ENCODE data around the gene FOXP1. TPM values are rescaled to one million over a fixed set of nuclear protein-coding genes. Genes with fewer than 3 reads are reported as not detected.

FOXP1 gene
- total and polyA plus RNA-seq, 9 donors, result 17.6 to 28.2 (median 20.5) TPM

GRCh38 chr3:71549951-71550350 is 33.6 kb downstream of the FOXP1 start:
- WGBS (ENCODE audit: insufficient coverage), result 40% methylated on average over 1 of the region's 7 CpGs
- Histone ChIP-seq H3K27ac (ENCODE audit: low read length) (no peak overlapping the region), H3K4me3 (ENCODE audit: low read length) (no peak overlapping the region), H3K9me3 (replicated peaks; ENCODE audit: control insufficient read depth, low read depth, low read length) (no peaks in the 10 kb centered on the region), H3K4me1 (ENCODE audit: control insufficient read depth, insufficient read depth, low read length) (no peaks in the 10 kb centered on the region), H3K27me3 (ENCODE audit: control insufficient read depth, insufficient read depth, low read length) (no peaks in the 10 kb centered on the region), H3K36me3 (ENCODE audit: control insufficient read depth, insufficient read depth, low read length) (no peaks in the 10 kb centered on the region)
- no peak for DNase-seq

- Histone ChIP-seq H3K4me3 (ENCODE audit: low read length) (no peak overlapping the region), H3K27me3 (ENCODE audit: control insufficient read depth, insufficient read depth, low read length) (no peaks in the 10 kb centered on the region), H3K4me1 (ENCODE audit: control insufficient read depth, insufficient read depth, low read length) (no peaks in the 10 kb centered on the region), H3K27ac (ENCODE audit: low read length) (no peak overlapping the region), H3K36me3 (ENCODE audit: control insufficient read depth, insufficient read depth, low read length) (no peaks in the 10 kb centered on the region), H3K9me3 (replicated peaks; ENCODE audit: control insufficient read depth, low read depth, low read length) (no peaks in the 10 kb centered on the region)
- whole genome bisulfite sequencing (ENCODE audit: insufficient coverage), result no CpG with 5 or more reads among the region's 4 CpGs
- no peak for DNase-seq
Observed at GRCh38 chr3:71548705-71549384, 34.7 kb downstream of the FOXP1 start.

- H3K9me3 ChIP-seq (replicated peaks; ENCODE audit: control insufficient read depth, low read depth, low read length), result no peaks in the 10 kb centered on the region
- peaks cover 9% of the 10 kb centered on the region for H3K4me1 ChIP-seq (ENCODE audit: control insufficient read depth, insufficient read depth, low read length)
- H3K36me3 ChIP-seq (ENCODE audit: control insufficient read depth, insufficient read depth, low read length), result no peaks in the 10 kb centered on the region
- 76% methylated on average over 3 of the region's 4 CpGs for WGBS (ENCODE audit: insufficient coverage)
- no peaks in the 10 kb centered on the region for H3K27me3 ChIP-seq (ENCODE audit: control insufficient read depth, insufficient read depth, low read length)
- DNase-seq, result peak; percentile 36
- H3K27ac ChIP-seq (ENCODE audit: low read length), result no peak overlapping the region
- no peak overlapping the region for H3K4me3 ChIP-seq (ENCODE audit: low read length)
Observed at GRCh38 chr3:71547249-71548198, 36.0 kb downstream of the FOXP1 start.

GRCh38 chr3:71546821-71547220 is 36.7 kb downstream of the FOXP1 start:
- Histone ChIP-seq H3K9me3 (replicated peaks; ENCODE audit: control insufficient read depth, low read depth, low read length) (no peaks in the 10 kb centered on the region), H3K27me3 (ENCODE audit: control insufficient read depth, insufficient read depth, low read length) (no peaks in the 10 kb centered on the region), H3K36me3 (ENCODE audit: control insufficient read depth, insufficient read depth, low read length) (no peaks in the 10 kb centered on the region), H3K4me1 (ENCODE audit: control insufficient read depth, insufficient read depth, low read length) (peaks cover 13% of the 10 kb centered on the region), H3K4me3 (ENCODE audit: low read length) (no peak overlapping the region), H3K27ac (ENCODE audit: low read length) (no peak overlapping the region)
- no peak for DNase-seq
- 67% methylated on average over 1 of the region's 2 CpGs for WGBS (ENCODE audit: insufficient coverage)

GRCh38 chr3:71545330-71545729 is 38.2 kb downstream of the FOXP1 start:
- Histone ChIP-seq H3K4me3 (ENCODE audit: low read length) (no peak overlapping the region), H3K9me3 (replicated peaks; ENCODE audit: control insufficient read depth, low read depth, low read length) (no peaks in the 10 kb centered on the region), H3K27ac (ENCODE audit: low read length) (no peak overlapping the region), H3K4me1 (ENCODE audit: control insufficient read depth, insufficient read depth, low read length) (peaks cover 13% of the 10 kb centered on the region), H3K36me3 (ENCODE audit: control insufficient read depth, insufficient read depth, low read length) (no peaks in the 10 kb centered on the region), H3K27me3 (ENCODE audit: control insufficient read depth, insufficient read depth, low read length) (no peaks in the 10 kb centered on the region)
- no peak for DNase-seq
- no CpG with 5 or more reads among the region's 2 CpGs for WGBS (ENCODE audit: insufficient coverage)

GRCh38 chr3:71543371-71544016 is 40.0 kb downstream of the FOXP1 start:
- no peaks in the 10 kb centered on the region for H3K36me3 ChIP-seq (ENCODE audit: control insufficient read depth, insufficient read depth, low read length)
- no peaks in the 10 kb centered on the region for H3K9me3 ChIP-seq (replicated peaks; ENCODE audit: control insufficient read depth, low read depth, low read length)
- no peaks in the 10 kb centered on the region for H3K27me3 ChIP-seq (ENCODE audit: control insufficient read depth, insufficient read depth, low read length)
- peaks cover 13% of the 10 kb centered on the region for H3K4me1 ChIP-seq (ENCODE audit: control insufficient read depth, insufficient read depth, low read length)
- peak overlapping the region; percentile 71 for H3K27ac ChIP-seq (ENCODE audit: low read length)
- no peak overlapping the region for H3K4me3 ChIP-seq (ENCODE audit: low read length)
- WGBS (ENCODE audit: insufficient coverage), result 41% methylated on average over 3 of the region's 3 CpGs
- DNase-seq, result no peak

GRCh38 chr3:71542521-71543370 is 40.8 kb downstream of the FOXP1 start:
- WGBS (ENCODE audit: insufficient coverage), result 13% methylated on average over 14 of the region's 23 CpGs

GRCh38 chr3:71541313-71541712 is 42.2 kb downstream of the FOXP1 start:
- no peaks in the 10 kb centered on the region for H3K27me3 ChIP-seq (ENCODE audit: control insufficient read depth, insufficient read depth, low read length)
- H3K4me3 ChIP-seq (ENCODE audit: low read length), result no peak overlapping the region
- no CpG with 5 or more reads among the region's 3 CpGs for WGBS (ENCODE audit: insufficient coverage)
- H3K9me3 ChIP-seq (replicated peaks; ENCODE audit: control insufficient read depth, low read depth, low read length), result no peaks in the 10 kb centered on the region
- no peak for DNase-seq
- H3K4me1 ChIP-seq (ENCODE audit: control insufficient read depth, insufficient read depth, low read length), result peaks cover 13% of the 10 kb centered on the region
- H3K36me3 ChIP-seq (ENCODE audit: control insufficient read depth, insufficient read depth, low read length), result no peaks in the 10 kb centered on the region
- peak overlapping the region; percentile 22 for H3K27ac ChIP-seq (ENCODE audit: low read length)

More at GRCh38 chr3:71542521-71543370, 40.8 kb downstream of the FOXP1 start:
- Histone ChIP-seq H3K4me1 (ENCODE audit: control insufficient read depth, insufficient read depth, low read length) (peaks cover 13% of the 10 kb centered on the region), H3K27ac (ENCODE audit: low read length) (peak overlapping the region; percentile 71), H3K4me3 (ENCODE audit: low read length) (peak overlapping the region; percentile 6), H3K9me3 (replicated peaks; ENCODE audit: control insufficient read depth, low read depth, low read length) (no peaks in the 10 kb centered on the region), H3K27me3 (ENCODE audit: control insufficient read depth, insufficient read depth, low read length) (no peaks in the 10 kb centered on the region), H3K36me3 (ENCODE audit: control insufficient read depth, insufficient read depth, low read length) (no peaks in the 10 kb centered on the region)
- peak; percentile 98 for DNase-seq

- H3K27me3 ChIP-seq (ENCODE audit: control insufficient read depth, insufficient read depth, low read length), result no peaks in the 10 kb centered on the region
- DNase-seq, result peak; percentile 88
- peak overlapping the region; percentile 40 for H3K27ac ChIP-seq (ENCODE audit: low read length)
- H3K9me3 ChIP-seq (replicated peaks; ENCODE audit: control insufficient read depth, low read depth, low read length), result no peaks in the 10 kb centered on the region
- no peaks in the 10 kb centered on the region for H3K36me3 ChIP-seq (ENCODE audit: control insufficient read depth, insufficient read depth, low read length)
- no peak overlapping the region for H3K4me3 ChIP-seq (ENCODE audit: low read length)
- H3K4me1 ChIP-seq (ENCODE audit: control insufficient read depth, insufficient read depth, low read length), result peaks cover under 1% of the 10 kb centered on the region
- WGBS (ENCODE audit: insufficient coverage), result 51% methylated on average over 7 of the region's 7 CpGs
Observed at GRCh38 chr3:71537211-71537611, 46.3 kb downstream of the FOXP1 start.
